ENCODE measurements around the gene CAMKK1.

DNA sequence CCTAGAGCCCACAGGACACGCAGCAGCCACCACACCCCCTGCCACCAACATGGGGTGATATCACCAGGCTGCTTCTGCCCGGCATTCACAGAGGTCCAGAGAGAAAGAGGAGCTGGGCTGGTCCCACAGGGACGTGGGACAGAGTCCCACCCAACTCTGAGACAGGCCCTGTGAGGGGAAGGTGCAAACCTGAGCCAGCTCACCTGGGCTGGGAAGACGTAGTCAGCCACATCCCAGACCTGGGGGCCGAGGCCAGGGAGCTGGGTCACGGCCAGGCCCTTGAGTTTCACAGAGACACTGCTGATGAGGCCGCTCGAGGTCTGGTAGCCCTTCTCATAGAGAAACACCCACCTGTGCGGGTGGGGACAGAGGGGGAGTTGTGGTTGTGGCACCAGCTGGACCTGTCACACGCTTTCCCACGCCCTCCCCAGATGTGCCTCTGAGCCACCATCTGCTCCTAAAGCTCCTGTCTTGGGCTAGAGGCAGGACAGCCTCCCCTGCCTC is 12.2 kb upstream of the CAMKK1 start:
- TF ChIP-seq, protein P1, sequence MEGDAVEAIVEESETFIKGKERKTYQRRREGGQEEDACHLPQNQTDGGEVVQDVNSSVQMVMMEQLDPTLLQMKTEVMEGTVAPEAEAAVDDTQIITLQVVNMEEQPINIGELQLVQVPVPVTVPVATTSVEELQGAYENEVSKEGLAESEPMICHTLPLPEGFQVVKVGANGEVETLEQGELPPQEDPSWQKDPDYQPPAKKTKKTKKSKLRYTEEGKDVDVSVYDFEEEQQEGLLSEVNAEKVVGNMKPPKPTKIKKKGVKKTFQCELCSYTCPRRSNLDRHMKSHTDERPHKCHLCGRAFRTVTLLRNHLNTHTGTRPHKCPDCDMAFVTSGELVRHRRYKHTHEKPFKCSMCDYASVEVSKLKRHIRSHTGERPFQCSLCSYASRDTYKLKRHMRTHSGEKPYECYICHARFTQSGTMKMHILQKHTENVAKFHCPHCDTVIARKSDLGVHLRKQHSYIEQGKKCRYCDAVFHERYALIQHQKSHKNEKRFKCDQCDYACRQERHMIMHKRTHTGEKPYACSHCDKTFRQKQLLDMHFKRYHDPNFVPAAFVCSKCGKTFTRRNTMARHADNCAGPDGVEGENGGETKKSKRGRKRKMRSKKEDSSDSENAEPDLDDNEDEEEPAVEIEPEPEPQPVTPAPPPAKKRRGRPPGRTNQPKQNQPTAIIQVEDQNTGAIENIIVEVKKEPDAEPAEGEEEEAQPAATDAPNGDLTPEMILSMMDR (IDR thresholded peaks at IDR 0.05), result no peak
- no peak for TF ChIP-seq EP300 (IDR thresholded peaks at IDR 0.05)

Data from ovary (tissue), 3 donors.